H54 (cell line): ENCODE results near the gene GAB2.
A peak's percentile ranks its signal among the peaks of the same experiment; 100 is the strongest.

Source experiments
- DNase-seq: peaks from one replicate; pipeline ENCODE4 v3.0.0; 2011; ENCODE audit warnings: low spot score, mixed read lengths; ENCODE audit not compliant: insufficient read length
- FAIRE-seq: peaks from 3 replicates; lab custom pipeline; 2011; peaks lifted over from hg19 to GRCh38; lab: Jason Lieb, UNC
- POLR2A ChIP-seq: IDR thresholded peaks from 2 replicates; pipeline ENCODE4 v1.6.1; 2011; ENCODE audit warnings: low read depth, mild to moderate bottlenecking, low read length

The GAB2 gene

GRCh38 chr11:78199653-78200015 lies 218.0 kb downstream of the GAB2 start:
- no peak for FAIRE-seq
- no peak for DNase-seq
- no peak for TF ChIP-seq POLR2A

GRCh38 chr11:78199015-78199652 lies 218.5 kb downstream of the GAB2 start:
- TF ChIP-seq POLR2A: no peak
- FAIRE-seq (no peak), DNase-seq (no peak)

- FAIRE-seq (no peak), DNase-seq (no peak)
- TF ChIP-seq POLR2A: no peak
Measured at GRCh38 chr11:78197816-78198215, 219.8 kb downstream of the GAB2 start.

GRCh38 chr11:78196661-78197091 lies 220.9 kb downstream of the GAB2 start:
- no peak for TF ChIP-seq POLR2A
- DNase-seq: no peak
- FAIRE-seq: no peak

- FAIRE-seq (no peak), DNase-seq (no peak)
- no peak for TF ChIP-seq POLR2A
Measured at GRCh38 chr11:78195917-78196560, 221.6 kb downstream of the GAB2 start.

GRCh38 chr11:78194490-78194889 lies 223.1 kb downstream of the GAB2 start:
- DNase-seq (peak; percentile 37), FAIRE-seq (no peak)
- no peak for TF ChIP-seq POLR2A

GRCh38 chr11:78193806-78194205 lies 223.8 kb downstream of the GAB2 start:
- FAIRE-seq: no peak
- no peak for TF ChIP-seq POLR2A

GRCh38 chr11:78192911-78193351 lies 224.7 kb downstream of the GAB2 start:
- FAIRE-seq (no peak), DNase-seq (no peak)
- TF ChIP-seq POLR2A: no peak

More at GRCh38 chr11:78193806-78194205, 223.8 kb downstream of the GAB2 start:
- DNase-seq: no peak

GRCh38 chr11:78192223-78192719 lies 225.3 kb downstream of the GAB2 start:
- DNase-seq: no peak
- no peak for FAIRE-seq
- TF ChIP-seq POLR2A: no peak

- FAIRE-seq: no peak
- DNase-seq: no peak
- TF ChIP-seq POLR2A: no peak
Measured at GRCh38 chr11:78190871-78191538, 226.6 kb downstream of the GAB2 start.

- FAIRE-seq: no peak
- DNase-seq: no peak
- no peak for TF ChIP-seq POLR2A
Measured at GRCh38 chr11:78190374-78190773, 227.2 kb downstream of the GAB2 start.

GRCh38 chr11:78189851-78190250 lies 227.8 kb downstream of the GAB2 start:
- DNase-seq: no peak
- TF ChIP-seq POLR2A: no peak
- FAIRE-seq: no peak

- TF ChIP-seq POLR2A: no peak
- FAIRE-seq: no peak
- no peak for DNase-seq
Measured at GRCh38 chr11:78189174-78189724, 228.4 kb downstream of the GAB2 start.

GRCh38 chr11:78188286-78189173 lies 229.1 kb downstream of the GAB2 start, which contains the start of the genes KCTD21 and USP35:
Gene KCTD21, minus strand, starts transcription at chr11:78188626. Its CDS starts 14,072 bp downstream, at chr11:78174554.
Gene USP35, plus strand, starts transcription at chr11:78188919. Its CDS starts 7,327 bp downstream, at chr11:78196246.
- FAIRE-seq (peak; percentile 11), DNase-seq (peak; percentile 99)
- TF ChIP-seq POLR2A: peak; percentile 90
